ENCODE measurements around the gene FAIM2. TPM values are rescaled to one million over a fixed set of nuclear protein-coding genes. Genes with fewer than 3 reads are reported as not detected.
A peak's percentile ranks its signal among the peaks of the same experiment; 100 is the strongest.

The FAIM2 gene
- total RNA-seq, 1 donor from 2014 or later, result 2.9 TPM

GRCh38 chr12:49854976-49855375 is 48.7 kb downstream of the FAIM2 start:
- Histone ChIP-seq H3K36me3 (no peaks in the 10 kb centered on the region), H3K27me3 (ENCODE audit: low read depth) (peaks cover 7% of the 10 kb centered on the region), H3K4me1 (no peaks in the 10 kb centered on the region), H3K27ac (no peak overlapping the region), H3K9me3 (no peaks in the 10 kb centered on the region), H3K4me3 (no peak overlapping the region)
- ATAC-seq (no peak), DNase-seq (peak; percentile 52)
- no peak for TF ChIP-seq CTCF (IDR thresholded peaks at IDR 0.05)
- intact Hi-C loops (cut with DNase I), result no loop called here

- DNase-seq (no peak), ATAC-seq (no peak)
- Histone ChIP-seq H3K4me3 (no peak overlapping the region), H3K9me3 (no peaks in the 10 kb centered on the region), H3K4me1 (no peaks in the 10 kb centered on the region), H3K27me3 (ENCODE audit: low read depth) (peaks cover 8% of the 10 kb centered on the region), H3K36me3 (no peaks in the 10 kb centered on the region), H3K27ac (no peak overlapping the region)
- TF ChIP-seq CTCF (IDR thresholded peaks at IDR 0.05), result no peak
- intact Hi-C loops (cut with DNase I), result no loop called here
These were observed 50.0 kb downstream of the FAIM2 start for GRCh38 chr12:49853671-49854070.

GRCh38 chr12:49847161-49847560 is 56.5 kb downstream of the FAIM2 start:
- intact Hi-C loops (cut with DNase I), result no loop called here
- H3K27me3 ChIP-seq (ENCODE audit: low read depth), result peaks cover 19% of the 10 kb centered on the region
- ATAC-seq, result no peak
- no peak overlapping the region for H3K27ac ChIP-seq
- no peak overlapping the region for H3K4me3 ChIP-seq
- no peak for DNase-seq
- H3K4me1 ChIP-seq, result peaks cover 7% of the 10 kb centered on the region
- no peaks in the 10 kb centered on the region for H3K9me3 ChIP-seq
- TF ChIP-seq CTCF (IDR thresholded peaks at IDR 0.05), result no peak
- H3K36me3 ChIP-seq, result no peaks in the 10 kb centered on the region

- H3K9me3 ChIP-seq, result no peaks in the 10 kb centered on the region
- H3K27me3 ChIP-seq (ENCODE audit: low read depth), result peaks cover 19% of the 10 kb centered on the region
- peaks cover 18% of the 10 kb centered on the region for H3K4me1 ChIP-seq
- ATAC-seq (no peak), DNase-seq (no peak)
- no peak for TF ChIP-seq CTCF (IDR thresholded peaks at IDR 0.05)
- H3K36me3 ChIP-seq, result no peaks in the 10 kb centered on the region
- no peak overlapping the region for H3K4me3 ChIP-seq
- no peak overlapping the region for H3K27ac ChIP-seq
- intact Hi-C loops (cut with DNase I), result no loop called here
These were observed 57.7 kb downstream of the FAIM2 start for GRCh38 chr12:49846032-49846431.

- DNase-seq, result no peak
- intact Hi-C loops (cut with DNase I), result no loop called here
- no peak overlapping the region for H3K4me3 ChIP-seq
- no peak for TF ChIP-seq CTCF (IDR thresholded peaks at IDR 0.05)
- peaks cover 19% of the 10 kb centered on the region for H3K4me1 ChIP-seq
- peaks cover 11% of the 10 kb centered on the region for H3K27me3 ChIP-seq (ENCODE audit: low read depth)
- peak overlapping the region; percentile 88 for H3K27ac ChIP-seq
- no peaks in the 10 kb centered on the region for H3K36me3 ChIP-seq
- H3K9me3 ChIP-seq, result no peaks in the 10 kb centered on the region
- ATAC-seq, result no peak
These were observed 59.7 kb downstream of the FAIM2 start for GRCh38 chr12:49843876-49844437.

Data from lower lobe of right lung (tissue), 2 donors.